ENCODE data around the gene PMPCA. TPM values are rescaled to one million over a fixed set of nuclear protein-coding genes. Genes with fewer than 3 reads are reported as not detected.

The PMPCA gene
- total and polyA plus RNA-seq, 2 of the 8 experiments (the other 6 are each of a cell fraction or from before 2014, with no cell fraction given), result 60.0 to 88.2 TPM

- Histone ChIP-seq H2AFZ (ENCODE audit: low read length) (no peak overlapping the region), H2AK5ac (ENCODE audit: low read depth, low read length) (no peak overlapping the region), H3K79me2 (ENCODE audit: control insufficient read depth in 1 of 2, insufficient read depth in 2 of 2, low read length in 2 of 2) (no peaks in the 10 kb centered on the region; a peak in 1 of 4 replicates), H3K9me3 (ENCODE audit: insufficient read depth in 2 of 2, low read depth in 1 of 2, low read length in 1 of 2) (no peaks in the 10 kb centered on the region), H4K8ac (ENCODE audit: extremely low read depth, insufficient read depth, low read length) (no peak overlapping the region), H3K36me3 (ENCODE audit: control insufficient read depth in 2 of 4, insufficient read depth in 4 of 4, low read length in 3 of 4) (peaks cover 16 to 69% (median 51%) of the 10 kb centered on the region in 4 experiments), H3K56ac (replicated peaks; ENCODE audit: insufficient read length, low read depth, low read length) (no peak overlapping the region), H3K23me2 (ENCODE audit: low read depth, low read length) (no peaks in the 10 kb centered on the region), H3K4me1 (replicated peaks in 1 of 4; ENCODE audit: control insufficient read depth in 3 of 4, insufficient read depth in 4 of 4, low read length in 3 of 4) (no peaks in the 10 kb centered on the region), H3K4me2 (ENCODE audit: insufficient read depth in 1 of 2, low read depth in 2 of 2, low read length in 2 of 2) (no peak overlapping the region), H3K4me3 (ENCODE audit: extremely low read depth in 1 of 4, insufficient read depth in 2 of 4, low read depth in 3 of 4, low read length in 4 of 4) (no peak overlapping the region), H3K14ac (ENCODE audit: insufficient read length) (no peak overlapping the region), H3K4ac (replicated peaks; ENCODE audit: insufficient read length, low read depth, low read length) (no peak overlapping the region), H4K91ac (replicated peaks; ENCODE audit: insufficient read length, low read length) (no peak overlapping the region), H2BK5ac (ENCODE audit: low read depth, low read length) (no peak overlapping the region), H3K79me1 (ENCODE audit: low read depth, low read length) (no peaks in the 10 kb centered on the region; the same call in 1 of the 2 replicates), H2BK120ac (replicated peaks; ENCODE audit: low read depth, low read length) (no peak overlapping the region), H2BK15ac (ENCODE audit: low read length) (no peak overlapping the region), H3K9ac (replicated peaks in 1 of 4; ENCODE audit: extremely low read depth in 1 of 4, low read depth in 3 of 4, low read length in 3 of 4) (no peak overlapping the region), H4K20me1 (replicated peaks in 1 of 2; ENCODE audit: control insufficient read depth in 1 of 2, insufficient read depth in 2 of 2, low read length in 2 of 2) (peaks cover 4 to 15% of the 10 kb centered on the region in 2 experiments), H2BK12ac (ENCODE audit: low read depth, low read length) (no peak overlapping the region), H2BK20ac (ENCODE audit: low read length) (no peak overlapping the region), H3K18ac (ENCODE audit: extremely low read depth, low read length) (no peak overlapping the region), H3K27me3 (replicated peaks in 1 of 4; ENCODE audit: control insufficient read depth in 3 of 4, extremely low read depth in 1 of 4, insufficient read depth in 3 of 4, low read length in 3 of 4) (no peaks in the 10 kb centered on the region), H4K5ac (ENCODE audit: insufficient read length, low read depth, low read length) (no peak overlapping the region), H3K27ac (ENCODE audit: low read depth, low read length) (no peak overlapping the region), H3K23ac (ENCODE audit: insufficient read length) (no peak overlapping the region)
- DNase-seq (ENCODE audit: low read depth in 1 of 2, low spot score in 2 of 2) (no peak), FAIRE-seq (no peak)
- CTCF ChIA-PET (ENCODE audit: partially characterized antibody), result interaction anchor here (1.2 to 4.7 kb wide), 5 partner anchors 11 to 74 kb away, joined by 3 to 26 read pairs (median 3); partner anchors contain the start of gene SNAPC4
- WGBS, 2 experiments (ENCODE audit: extremely low coverage in 1 of 2, insufficient coverage in 1 of 2, insufficient read length in 1 of 2, insufficient replicate concordance in 2 of 2, low coverage in 1 of 2, low lambda C conversion rate in 2 of 2, missing lambda C conversion rate in 1 of 2), result 96% methylated on average over 13 of the region's 19 CpGs; no CpG with 5 or more reads in 1 of the 2 experiments
- POLR2A ChIA-PET (ENCODE audit: partially characterized antibody), result interaction anchor here (1.4 to 14.0 kb wide), 4 partner anchors 9 to 21 kb away, joined by 3 to 139 read pairs (median 8); partner anchors contain the start of gene SNAPC4
- TF ChIP-seq KDM5A (IDR thresholded peaks at IDR 0.05; ENCODE audit: low read length), result no peak
- TF ChIP-seq CBX5 (IDR thresholded peaks at IDR 0.05; ENCODE audit: low read depth, low read length), result no peak
- TF ChIP-seq TAF1 (IDR thresholded peaks at IDR 0.05; ENCODE audit: low read depth, low read length), result no peak
- no peak for TF ChIP-seq CEBPB (IDR thresholded peaks at IDR 0.05; ENCODE audit: low read depth, low read length)
- TF ChIP-seq JUND (IDR thresholded peaks at IDR 0.05; ENCODE audit: low read length), result no peak
- TF ChIP-seq NANOG (IDR thresholded peaks at IDR 0.05; ENCODE audit: insufficient read depth, low read depth, low read length, poor library complexity, severe bottlenecking), result no peak
- TF ChIP-seq RBBP5 (IDR thresholded peaks at IDR 0.05; ENCODE audit: borderline replicate concordance, low read depth, low read length), result no peak
- TF ChIP-seq CHD2 (IDR thresholded peaks at IDR 0.05; ENCODE audit: low read length), result no peak
Measured at GRCh38 chr9:136387217-136387616, 23.2 kb upstream of the PMPCA start.

Data from H1 (cell line).